Osteoblast (primary cell): ENCODE measurements around the gene PALM3. TPM values are rescaled to one million over a fixed set of nuclear protein-coding genes. Genes with fewer than 3 reads are reported as not detected.
A peak's percentile ranks its signal among the peaks of the same experiment; 100 is the strongest.

Experiments used
- DNase-seq: peaks from one replicate; pipeline ENCODE4 v3.0.0; 2011; ENCODE audit warnings: low spot score, mixed read lengths; ENCODE audit not compliant: insufficient read length; ENCODE audit errors: missing footprints
- H2AFZ ChIP-seq: 2 replicates; pipeline ENCODE4 v1.6.0; 2011; ENCODE audit warnings: mild to moderate bottlenecking, low read length
- H3K27ac ChIP-seq: 2 replicates; pipeline ENCODE4 v1.5.1; 2011; ENCODE audit warnings: mild to moderate bottlenecking, low read depth, low read length, moderate library complexity
- H3K27me3 ChIP-seq: 2 replicates; pipeline ENCODE4 v1.6.0; 2012; ENCODE audit warnings: mild to moderate bottlenecking, control low read depth, inconsistent platforms, low read length, moderate library complexity; ENCODE audit not compliant: insufficient read depth
- H3K36me3 ChIP-seq: 2 replicates; pipeline ENCODE4 v1.5.1; 2011; ENCODE audit warnings: mild to moderate bottlenecking, low read length, control low read depth, moderate library complexity; ENCODE audit not compliant: insufficient read depth
- H3K4me1 ChIP-seq: 2 replicates; pipeline ENCODE4 v1.5.1; 2011; ENCODE audit warnings: mild to moderate bottlenecking, low read length, control low read depth, moderate library complexity; ENCODE audit not compliant: insufficient read depth
- H3K4me2 ChIP-seq: 2 replicates; pipeline ENCODE4 v1.6.0; 2011; ENCODE audit warnings: mild to moderate bottlenecking, low read length; ENCODE audit not compliant: insufficient read depth
- H3K4me3 ChIP-seq: fragments of 200-600 bp; sonication (generic); 3 replicates; pipeline ENCODE4 v1.5.1; 2012; ENCODE audit warnings: mild to moderate bottlenecking, low read length, inconsistent platforms; ENCODE audit not compliant: insufficient read depth
- H3K79me2 ChIP-seq: 2 replicates; pipeline ENCODE4 v1.6.0; 2012; ENCODE audit warnings: mild to moderate bottlenecking, low read length, control low read depth, inconsistent platforms; ENCODE audit not compliant: insufficient read depth
- H3K9me3 ChIP-seq: 2 replicates; pipeline ENCODE4 v1.5.1; 2011; ENCODE audit warnings: low read depth, low read length, control low read depth
- H4K20me1 ChIP-seq: 2 replicates; pipeline ENCODE4 v1.6.0; 2012; ENCODE audit warnings: mild to moderate bottlenecking, low read length, control low read depth; ENCODE audit not compliant: insufficient read depth
- CTCF ChIP-seq: IDR thresholded peaks from 2 replicates; pipeline ENCODE4 v1.5.1; 2011; ENCODE audit warnings: mild to moderate bottlenecking, low read depth, low read length, moderate library complexity; ENCODE audit errors: extremely low read depth
- total RNA-seq: library from RNA; depleted of rRNA; stranded (reverse); fragments of >200 nt; gene quantifications from 2 replicates; pipeline ENCODE4 v1.2.3, GENCODE V29; 2012

The PALM3 gene
- total RNA-seq, 1 donor, result not detected

- Histone ChIP-seq H3K79me2 (no peaks in the 10 kb centered on the region), H3K4me2 (no peak overlapping the region), H3K4me1 (peaks cover 6% of the 10 kb centered on the region), H3K4me3 (no peak overlapping the region), H3K36me3 (peaks cover 24% of the 10 kb centered on the region), H3K27me3 (no peaks in the 10 kb centered on the region), H4K20me1 (no peaks in the 10 kb centered on the region), H3K27ac (no peak overlapping the region), H2AFZ (no peak overlapping the region), H3K9me3 (peaks cover 6% of the 10 kb centered on the region)
- TF ChIP-seq CTCF, result no peak
- DNase-seq, result peak; percentile 14
These were observed 33.0 kb upstream of the PALM3 start for GRCh38 chr19:14094854-14095253.

GRCh38 chr19:14093117-14093823 is 31.4 kb upstream of the PALM3 start:
- Histone ChIP-seq H3K79me2 (no peaks in the 10 kb centered on the region), H3K9me3 (peaks cover 6% of the 10 kb centered on the region), H3K27me3 (no peaks in the 10 kb centered on the region), H3K4me2 (no peak overlapping the region), H3K27ac (no peak overlapping the region), H4K20me1 (peaks cover 11% of the 10 kb centered on the region), H2AFZ (no peak overlapping the region), H3K36me3 (peaks cover 29% of the 10 kb centered on the region), H3K4me1 (peaks cover 6% of the 10 kb centered on the region), H3K4me3 (no peak overlapping the region)
- DNase-seq, result peak; percentile 55
- no peak for TF ChIP-seq CTCF

- Histone ChIP-seq H3K9me3 (peaks cover 6% of the 10 kb centered on the region), H3K27me3 (no peaks in the 10 kb centered on the region), H3K4me2 (peak overlapping the region; percentile 95), H3K27ac (peak overlapping the region; percentile 56), H3K36me3 (peaks cover 25% of the 10 kb centered on the region), H3K4me3 (peak overlapping the region; percentile 79), H3K79me2 (no peaks in the 10 kb centered on the region), H3K4me1 (peaks cover 6% of the 10 kb centered on the region), H2AFZ (no peak overlapping the region), H4K20me1 (peaks cover 12% of the 10 kb centered on the region)
- no peak for TF ChIP-seq CTCF
- peak; percentile 94 for DNase-seq
These were observed 30.1 kb upstream of the PALM3 start for GRCh38 chr19:14091813-14092462.

GRCh38 chr19:14091081-14091812 is 29.4 kb upstream of the PALM3 start:
- peak overlapping the region; percentile 95 for H3K4me2 ChIP-seq
- H3K4me3 ChIP-seq, result peak overlapping the region; percentile 79
- H3K27ac ChIP-seq, result peak overlapping the region; percentile 56
- peaks cover 6% of the 10 kb centered on the region for H3K4me1 ChIP-seq
- no peaks in the 10 kb centered on the region for H3K27me3 ChIP-seq
- peaks cover 18% of the 10 kb centered on the region for H3K36me3 ChIP-seq
- DNase-seq, result peak; percentile 75
- H3K79me2 ChIP-seq, result no peaks in the 10 kb centered on the region
- peak overlapping the region; percentile 68 for H2AFZ ChIP-seq
- peaks cover 12% of the 10 kb centered on the region for H4K20me1 ChIP-seq
- H3K9me3 ChIP-seq, result peaks cover 6% of the 10 kb centered on the region
- TF ChIP-seq CTCF, result no peak
